Ishikawa (cell line): Measurements from ENCODE around the gene NKIRAS1.

ENCODE experiments used
- CEBPB ChIP-seq: IDR thresholded peaks from 2 replicates; pipeline ENCODE4 v1.6.1; 2012
- EP300 ChIP-seq: IDR thresholded peaks from 2 replicates; pipeline ENCODE4 v1.6.1; 2012; ENCODE audit warnings: borderline replicate concordance
- RAD21 ChIP-seq: IDR thresholded peaks from 2 replicates; pipeline ENCODE4 v1.6.1; 2012; ENCODE audit warnings: low read depth
- YY1 ChIP-seq: IDR thresholded peaks from 2 replicates; pipeline ENCODE4 v1.6.1; 2012; ENCODE audit warnings: low read depth
- TF ChIP-seq, protein P1 (sequence below): IDR thresholded peaks from 2 replicates; pipeline ENCODE4 v1.6.1; 2012; ENCODE audit warnings: low read depth, mild to moderate bottlenecking

DNA sequence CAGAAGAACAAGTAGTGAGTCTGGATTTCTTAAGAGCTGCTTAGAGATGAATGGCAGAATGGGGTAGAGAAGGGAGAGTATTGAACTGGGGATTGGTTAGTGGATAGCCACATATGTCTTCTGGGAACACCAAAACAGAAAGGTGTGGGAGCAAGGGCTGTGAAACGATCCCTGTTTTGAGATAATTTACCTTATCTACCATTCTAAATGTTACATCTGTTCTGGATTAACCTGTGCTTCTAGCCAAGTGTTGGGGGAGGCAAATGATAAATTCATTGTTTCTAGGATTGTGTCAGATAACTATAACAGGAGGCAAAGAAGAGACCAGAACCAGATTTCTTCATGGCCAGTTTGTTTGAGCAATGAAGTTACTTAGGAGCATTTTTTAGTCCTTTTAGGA is 36.7 kb upstream of the NKIRAS1 start:
- TF ChIP-seq EP300 = no peak
- no peak for TF ChIP-seq RAD21
- TF ChIP-seq CEBPB = no peak
- TF ChIP-seq, protein P1, sequence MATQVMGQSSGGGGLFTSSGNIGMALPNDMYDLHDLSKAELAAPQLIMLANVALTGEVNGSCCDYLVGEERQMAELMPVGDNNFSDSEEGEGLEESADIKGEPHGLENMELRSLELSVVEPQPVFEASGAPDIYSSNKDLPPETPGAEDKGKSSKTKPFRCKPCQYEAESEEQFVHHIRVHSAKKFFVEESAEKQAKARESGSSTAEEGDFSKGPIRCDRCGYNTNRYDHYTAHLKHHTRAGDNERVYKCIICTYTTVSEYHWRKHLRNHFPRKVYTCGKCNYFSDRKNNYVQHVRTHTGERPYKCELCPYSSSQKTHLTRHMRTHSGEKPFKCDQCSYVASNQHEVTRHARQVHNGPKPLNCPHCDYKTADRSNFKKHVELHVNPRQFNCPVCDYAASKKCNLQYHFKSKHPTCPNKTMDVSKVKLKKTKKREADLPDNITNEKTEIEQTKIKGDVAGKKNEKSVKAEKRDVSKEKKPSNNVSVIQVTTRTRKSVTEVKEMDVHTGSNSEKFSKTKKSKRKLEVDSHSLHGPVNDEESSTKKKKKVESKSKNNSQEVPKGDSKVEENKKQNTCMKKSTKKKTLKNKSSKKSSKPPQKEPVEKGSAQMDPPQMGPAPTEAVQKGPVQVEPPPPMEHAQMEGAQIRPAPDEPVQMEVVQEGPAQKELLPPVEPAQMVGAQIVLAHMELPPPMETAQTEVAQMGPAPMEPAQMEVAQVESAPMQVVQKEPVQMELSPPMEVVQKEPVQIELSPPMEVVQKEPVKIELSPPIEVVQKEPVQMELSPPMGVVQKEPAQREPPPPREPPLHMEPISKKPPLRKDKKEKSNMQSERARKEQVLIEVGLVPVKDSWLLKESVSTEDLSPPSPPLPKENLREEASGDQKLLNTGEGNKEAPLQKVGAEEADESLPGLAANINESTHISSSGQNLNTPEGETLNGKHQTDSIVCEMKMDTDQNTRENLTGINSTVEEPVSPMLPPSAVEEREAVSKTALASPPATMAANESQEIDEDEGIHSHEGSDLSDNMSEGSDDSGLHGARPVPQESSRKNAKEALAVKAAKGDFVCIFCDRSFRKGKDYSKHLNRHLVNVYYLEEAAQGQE = no peak
- no peak for TF ChIP-seq YY1
